ENCODE results near the gene FGF2. TPM values are rescaled to one million over a fixed set of nuclear protein-coding genes. Genes with fewer than 3 reads are reported as not detected.

The FGF2 gene
- total RNA-seq, 1 experiment from 2014 or later = 3.8 TPM

- ChIA-PET RAD21 (ENCODE audit: low non-redundant PET in 1 of 2, low total read pairs in 2 of 2, uncharacterized antibody in 2 of 2, unreplicated experiment in 2 of 2) (no interaction called here), CTCF (no interaction called here), POLR2A (no interaction called here)
- no TSS peak for BruUV-seq (replicated peaks)
- TF ChIP-seq SP1 (IDR thresholded peaks at IDR 0.05; ENCODE audit: low read depth) = no peak
- no peak for TF ChIP-seq SIN3A (IDR thresholded peaks at IDR 0.05; ENCODE audit: low read depth)
- no peak for TF ChIP-seq EGR1 (IDR thresholded peaks at IDR 0.05; ENCODE audit: low read depth)
- TF ChIP-seq CBX3 (IDR thresholded peaks at IDR 0.05; ENCODE audit: low read depth) = no peak
- no peak for TF ChIP-seq POLR2A (IDR thresholded peaks at IDR 0.05; ENCODE audit: borderline replicate concordance, extremely low read depth, insufficient read depth, insufficient read length)
- no peak for TF ChIP-seq FOSL1 (IDR thresholded peaks at IDR 0.05; ENCODE audit: low read depth)
- TF ChIP-seq ZBTB33 (IDR thresholded peaks at IDR 0.05; ENCODE audit: extremely low read depth, insufficient replicate concordance, low read length) = no peak
- no peak for TF ChIP-seq ZFX (IDR thresholded peaks at IDR 0.05)
- no peak for TF ChIP-seq TCF7L2 (IDR thresholded peaks at IDR 0.05; ENCODE audit: borderline replicate concordance, extremely low read depth, insufficient read depth, insufficient read length)
- TF ChIP-seq SRF (IDR thresholded peaks at IDR 0.05; ENCODE audit: low read depth) = no peak
- no peak for TF ChIP-seq YY1 (IDR thresholded peaks at IDR 0.05; ENCODE audit: extremely low read depth, insufficient replicate concordance, low read depth, low read length)
- TF ChIP-seq JUND (IDR thresholded peaks at IDR 0.05) = no peak
- no peak for TF ChIP-seq POLR2AphosphoS5 (IDR thresholded peaks at IDR 0.05; ENCODE audit: low read depth, low read length)
- no peak for TF ChIP-seq EZH2 (IDR thresholded peaks at IDR 0.05)
- no peak for TF ChIP-seq MAX (IDR thresholded peaks at IDR 0.05)
- TF ChIP-seq CTCF (IDR thresholded peaks at IDR 0.05 in 2 of 3, conservative IDR thresholded peaks at IDR 0.05 in 1 of 3; ENCODE audit: borderline replicate concordance in 1 of 3, insufficient read depth in 1 of 3, low read depth in 2 of 3, low read length in 2 of 3) = no peak
- Histone ChIP-seq H3K27ac (ENCODE audit: low read depth, low read length) (no peak overlapping the region), H3K9me3 (ENCODE audit: control insufficient read depth in 1 of 2, insufficient read depth in 1 of 2, low read depth in 1 of 2, low read length in 2 of 2) (no peaks in the 10 kb centered on the region), H3K4me3 (replicated peaks in 1 of 2; ENCODE audit: low read depth in 1 of 2, low read length in 2 of 2) (no peak overlapping the region), H3K36me3 (ENCODE audit: control insufficient read depth in 1 of 2, insufficient read depth in 2 of 2, low read length in 2 of 2) (no peaks in the 10 kb centered on the region), H3K27me3 (ENCODE audit: insufficient read depth, low read length) (no peaks in the 10 kb centered on the region), H3K4me2 (ENCODE audit: low read length) (no peak overlapping the region), H3K9ac (ENCODE audit: low read length) (no peak overlapping the region), H3K9me2 (ENCODE audit: insufficient read depth) (no peaks in the 10 kb centered on the region), H3K79me2 (ENCODE audit: insufficient read depth, low read length) (no peaks in the 10 kb centered on the region), H2AFZ (ENCODE audit: low read depth, low read length, poor library complexity, severe bottlenecking) (no peak overlapping the region), H4K20me1 (ENCODE audit: insufficient read depth) (no peaks in the 10 kb centered on the region), H3K4me1 (ENCODE audit: control insufficient read depth in 1 of 2, insufficient read depth in 2 of 2, low read length in 2 of 2) (peaks cover 7 to 15% of the 10 kb centered on the region in 2 experiments; a peak in 3 of 4 replicates)
- intact Hi-C loops (cut with micrococcal nuclease) = no loop called here
- DNase-seq (ENCODE audit: low read depth, low spot score) = no peak
- ATAC-seq = no peak
These were observed 6.1 kb downstream of the FGF2 start for GRCh38 chr4:122832732-122833131.

All from HCT116 (cell line).